Mammary epithelial cell (primary cell): ENCODE results near the gene PIEZO2.

Source experiments
- CTCF ChIP-seq, 2 donors: IDR thresholded peaks in 1 of 2; conservative IDR thresholded peaks in 1 of 2; 2 replicates each; pipeline ENCODE4 v1.5.1; 2011 to 2012; ENCODE audit warnings: inconsistent platforms in 2 of 2, low read length in 2 of 2, mild to moderate bottlenecking in 2 of 2, control low read depth in 1 of 2, low read depth in 1 of 2; ENCODE audit not compliant: insufficient read depth in 1 of 2; ENCODE audit errors: extremely low read depth in 1 of 2
- EZH2 ChIP-seq: IDR thresholded peaks from 2 replicates; pipeline ENCODE4 v1.6.1; 2012; ENCODE audit warnings: low read length, inconsistent platforms, borderline replicate concordance

DNA sequence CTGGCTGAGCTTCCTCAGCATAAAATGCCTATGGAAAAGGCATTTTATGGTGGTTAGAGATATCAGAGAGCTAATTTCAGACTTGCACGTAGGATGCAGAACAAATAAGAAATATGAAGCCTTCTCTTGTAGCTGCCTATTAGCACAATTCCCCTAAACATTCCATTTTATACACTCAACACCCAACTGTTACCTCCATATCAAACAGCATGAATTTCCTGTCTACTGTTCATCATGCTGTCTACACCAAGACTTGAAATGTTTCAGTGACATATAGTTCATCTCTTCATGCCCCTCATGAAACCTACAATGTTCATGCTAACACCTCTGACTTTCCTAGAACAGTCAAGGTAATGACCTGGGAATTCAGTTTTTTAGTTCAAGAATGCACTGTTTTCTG, 249.9 kb downstream of the PIEZO2 start:
- TF ChIP-seq CTCF (conservative IDR thresholded peaks at IDR 0.05 in 1 of 2, IDR thresholded peaks at IDR 0.05 in 1 of 2; ENCODE audit: extremely low read depth in 1 of 2, insufficient read depth in 1 of 2, low read depth in 1 of 2, low read length in 2 of 2) (no peak), EZH2 (no peak)
